ENCODE data around the gene SMYD3.

GRCh38 chr1:246281639-246282038, 225.4 kb downstream of the SMYD3 start:
- no peak for TF ChIP-seq SUZ12 (IDR thresholded peaks at IDR 0.05)
- TF ChIP-seq FOXK2 (IDR thresholded peaks at IDR 0.05), result no peak
- no peak for TF ChIP-seq ARNT (IDR thresholded peaks at IDR 0.05)
- no peak for TF ChIP-seq SP1 (IDR thresholded peaks at IDR 0.05)
- no peak for TF ChIP-seq BHLHE40 (IDR thresholded peaks at IDR 0.05; ENCODE audit: borderline replicate concordance)
- TF ChIP-seq NFRKB (IDR thresholded peaks at IDR 0.05), result no peak
- no peak for TF ChIP-seq PKNOX1 (IDR thresholded peaks at IDR 0.05)
- no peak for TF ChIP-seq FOXA1 (IDR thresholded peaks at IDR 0.05)
- TF ChIP-seq FOXM1 (IDR thresholded peaks at IDR 0.05; ENCODE audit: borderline replicate concordance), result no peak
- TF ChIP-seq LEF1 (IDR thresholded peaks at IDR 0.05; ENCODE audit: borderline replicate concordance), result no peak

Data from HEK293T (cell line).